HepG2 (cell line): ENCODE results near the gene NUTF2. TPM values are rescaled to one million over a fixed set of nuclear protein-coding genes. Genes with fewer than 3 reads are reported as not detected.

Experiments
- AGO2 ChIP-seq: fragments of 200-400 bp; formaldehyde crosslinking; optimal IDR thresholded peaks from 2 replicates; pipeline ENCODE3; 2017; ENCODE audit warnings: mild to moderate bottlenecking, low read depth, low read length, moderate library complexity
- HDAC1 ChIP-seq: sonication (generic); formaldehyde crosslinking; IDR thresholded peaks from 2 replicates; pipeline ENCODE4 v1.5.1; 2020; ENCODE audit warnings: mild to moderate bottlenecking, missing genetic modification reagents
- ISL2 ChIP-seq: sonication (generic); formaldehyde crosslinking; IDR thresholded peaks from 2 replicates; pipeline ENCODE4 v1.5.0; 2020; ENCODE audit warnings: missing genetic modification reagents
- KLF12 ChIP-seq: sonication (generic); formaldehyde crosslinking; IDR thresholded peaks from 2 replicates; pipeline ENCODE4 v1.4.0; 2020; ENCODE audit warnings: missing genetic modification reagents, borderline replicate concordance
- MXD4 ChIP-seq: IDR thresholded peaks from 2 replicates; pipeline ENCODE4 v1.6.1; 2016; ENCODE audit warnings: mild to moderate bottlenecking, missing biosample characterization, missing genetic modification reagents
- NFYB ChIP-seq: sonication (generic); formaldehyde crosslinking; IDR thresholded peaks from 2 replicates; pipeline ENCODE4 v1.4.0; 2020; ENCODE audit warnings: missing genetic modification reagents
- NR2F1 ChIP-seq, 2 experiments: fragments of 450-650 bp in 1 of 2; formaldehyde crosslinking in 1 of 2; IDR thresholded peaks; 2 replicates each; pipeline versions ENCODE4 v1.5.0 to v1.6.1; 2016 to 2020; ENCODE audit warnings: mild to moderate bottlenecking in 1 of 2, missing compliant biosample characterization in 1 of 2, missing genetic modification reagents in 1 of 2, moderate library complexity in 1 of 2
- PCBP2 ChIP-seq: fragments of 200-400 bp; formaldehyde crosslinking; optimal IDR thresholded peaks from 2 replicates; pipeline ENCODE3; 2018; ENCODE audit warnings: low read length, low read depth; ENCODE audit not compliant: poor library complexity, severe bottlenecking
- PITX1 ChIP-seq: sonication (generic); formaldehyde crosslinking; IDR thresholded peaks from 2 replicates; pipeline ENCODE4 v1.5.1; 2020; ENCODE audit warnings: mild to moderate bottlenecking, missing genetic modification reagents
- RBFOX2 ChIP-seq: fragments of 200-400 bp; formaldehyde crosslinking; IDR thresholded peaks from 2 replicates; pipeline ENCODE4 v1.6.1; 2017; ENCODE audit warnings: low read depth, mild to moderate bottlenecking, low read length
- RXRA ChIP-seq: sonication (generic); formaldehyde crosslinking; IDR thresholded peaks from 2 replicates; pipeline ENCODE4 v1.5.1; 2020; ENCODE audit warnings: missing genetic modification reagents
- SALL2 ChIP-seq: sonication (generic); formaldehyde crosslinking; IDR thresholded peaks from 2 replicates; pipeline ENCODE4 v1.8.1; 2023; ENCODE audit warnings: mild to moderate bottlenecking, missing genetic modification reagents, inconsistent platforms
- SAP130 ChIP-seq: IDR thresholded peaks from 2 replicates; pipeline ENCODE4 v1.6.1; 2016; ENCODE audit warnings: low read depth
- SIN3A ChIP-seq: IDR thresholded peaks from 2 replicates; pipeline ENCODE4 v1.6.1; 2011; ENCODE audit warnings: low read depth, mild to moderate bottlenecking, control low read depth, low read length, borderline replicate concordance
- SP4 ChIP-seq: sonication (generic); formaldehyde crosslinking; IDR thresholded peaks from 2 replicates; pipeline ENCODE4 v1.8.1; 2023; ENCODE audit warnings: mild to moderate bottlenecking, missing genetic modification reagents
- WIZ ChIP-seq: sonication (generic); formaldehyde crosslinking; IDR thresholded peaks from 2 replicates; pipeline ENCODE4 v1.5.1; 2020; ENCODE audit warnings: mild to moderate bottlenecking, missing genetic modification reagents
- ZFY ChIP-seq: sonication (generic); formaldehyde crosslinking; IDR thresholded peaks from 2 replicates; pipeline ENCODE4 v1.4.0; 2020; ENCODE audit warnings: missing genetic modification reagents
- ZNF484 ChIP-seq: sonication (generic); formaldehyde crosslinking; IDR thresholded peaks from 2 replicates; pipeline ENCODE4 v1.5.1; 2020; ENCODE audit warnings: mild to moderate bottlenecking, low read depth, missing genetic modification reagents, borderline replicate concordance
- ZNF558 ChIP-seq: sonication (generic); formaldehyde crosslinking; IDR thresholded peaks from 2 replicates; pipeline ENCODE4 v1.9.0; 2022; ENCODE audit warnings: mild to moderate bottlenecking, missing genetic modification reagents, borderline replicate concordance
- ZNF572 ChIP-seq: sonication (generic); formaldehyde crosslinking; IDR thresholded peaks from 2 replicates; pipeline ENCODE4 v1.5.1; 2020; ENCODE audit warnings: mild to moderate bottlenecking, missing genetic modification reagents
- ZNF619 ChIP-seq: sonication (generic); formaldehyde crosslinking; IDR thresholded peaks from 2 replicates; pipeline ENCODE4 v1.4.0; 2020; ENCODE audit warnings: mild to moderate bottlenecking, missing genetic modification reagents
- ZNF761 ChIP-seq: sonication (generic); formaldehyde crosslinking; conservative IDR thresholded peaks from 2 replicates; pipeline ENCODE4 v1.4.0; 2020; ENCODE audit warnings: mild to moderate bottlenecking, missing genetic modification reagents
- polyA plus RNA-seq, 8 experiments: library from polyadenylated mRNA; depleted of rRNA in 3 of 8; stranded (reverse) in 7 of 8; unstranded in 1 of 8; fragments of >200 nt; fragmentation: Illumina TruSeq in 4 of 8; extraction: Trizol in 4 of 8; gene quantifications; 2 replicates each; pipeline versions ENCODE4 v1.2.1 to v1.2.3, GENCODE V29; 2011 to 2016; ENCODE audit warnings: low read depth in 4 of 8, missing spikeins in 1 of 8, mixed read lengths in 1 of 8; ENCODE audit not compliant: insufficient read depth in 1 of 8
- total RNA-seq, 5 experiments: library from RNA; depleted of rRNA; stranded (reverse); fragments of >200 nt; fragmentation: Illumina TruSeq; extraction: Trizol; gene quantifications; 2 replicates each; pipeline ENCODE4 v1.2.3, GENCODE V29; 2016; ENCODE audit warnings: low read depth in 1 of 5
- TF ChIP-seq, protein P1 (sequence below): sonication (generic); IDR thresholded peaks from 2 replicates; pipeline ENCODE4 v1.6.1; 2016; ENCODE audit warnings: low read depth, borderline replicate concordance
- TF ChIP-seq, protein P2 (sequence below): sonication (generic); formaldehyde crosslinking; IDR thresholded peaks from 2 replicates; pipeline ENCODE4 v1.5.0; 2020; ENCODE audit warnings: mild to moderate bottlenecking, missing genetic modification reagents
- TF ChIP-seq, protein P3 (sequence below): sonication (generic); formaldehyde crosslinking; IDR thresholded peaks from 2 replicates; pipeline ENCODE4 v1.8.0; 2022; ENCODE audit warnings: mild to moderate bottlenecking, missing genetic modification reagents

Gene NUTF2
- total and polyA plus RNA-seq, 2 of the 13 experiments (the other 11 are each of a cell fraction or from before 2014, with no cell fraction given) = 168 to 214 TPM

DNA sequence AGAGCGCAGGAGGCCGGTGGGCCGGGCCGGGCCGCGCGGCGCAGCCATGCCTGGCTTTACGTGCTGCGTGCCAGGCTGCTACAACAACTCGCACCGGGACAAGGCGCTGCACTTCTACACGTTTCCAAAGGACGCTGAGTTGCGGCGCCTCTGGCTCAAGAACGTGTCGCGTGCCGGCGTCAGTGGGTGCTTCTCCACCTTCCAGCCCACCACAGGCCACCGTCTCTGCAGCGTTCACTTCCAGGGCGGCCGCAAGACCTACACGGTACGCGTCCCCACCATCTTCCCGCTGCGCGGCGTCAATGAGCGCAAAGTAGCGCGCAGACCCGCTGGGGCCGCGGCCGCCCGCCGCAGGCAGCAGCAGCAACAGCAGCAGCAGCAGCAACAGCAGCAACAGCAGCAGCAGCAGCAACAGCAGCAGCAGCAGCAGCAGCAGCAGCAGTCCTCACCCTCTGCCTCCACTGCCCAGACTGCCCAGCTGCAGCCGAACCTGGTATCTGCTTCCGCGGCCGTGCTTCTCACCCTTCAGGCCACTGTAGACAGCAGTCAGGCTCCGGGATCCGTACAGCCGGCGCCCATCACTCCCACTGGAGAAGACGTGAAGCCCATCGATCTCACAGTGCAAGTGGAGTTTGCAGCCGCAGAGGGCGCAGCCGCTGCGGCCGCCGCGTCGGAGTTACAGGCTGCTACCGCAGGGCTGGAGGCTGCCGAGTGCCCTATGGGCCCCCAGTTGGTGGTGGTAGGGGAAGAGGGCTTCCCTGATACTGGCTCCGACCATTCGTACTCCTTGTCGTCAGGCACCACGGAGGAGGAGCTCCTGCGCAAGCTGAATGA is 4.0 kb upstream of the NUTF2 start (continued):
- TF ChIP-seq PCBP2 = no peak
- peak; percentile 27; the same call in 1 of the 2 replicates for TF ChIP-seq KLF12 (CRISPR knock-in tag)
- TF ChIP-seq, protein P1, sequence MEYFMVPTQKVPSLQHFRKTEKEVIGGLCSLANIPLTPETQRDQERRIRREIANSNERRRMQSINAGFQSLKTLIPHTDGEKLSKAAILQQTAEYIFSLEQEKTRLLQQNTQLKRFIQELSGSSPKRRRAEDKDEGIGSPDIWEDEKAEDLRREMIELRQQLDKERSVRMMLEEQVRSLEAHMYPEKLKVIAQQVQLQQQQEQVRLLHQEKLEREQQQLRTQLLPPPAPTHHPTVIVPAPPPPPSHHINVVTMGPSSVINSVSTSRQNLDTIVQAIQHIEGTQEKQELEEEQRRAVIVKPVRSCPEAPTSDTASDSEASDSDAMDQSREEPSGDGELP = peak; percentile 18; the same call in 1 of the 2 replicates
- TF ChIP-seq, protein P2, sequence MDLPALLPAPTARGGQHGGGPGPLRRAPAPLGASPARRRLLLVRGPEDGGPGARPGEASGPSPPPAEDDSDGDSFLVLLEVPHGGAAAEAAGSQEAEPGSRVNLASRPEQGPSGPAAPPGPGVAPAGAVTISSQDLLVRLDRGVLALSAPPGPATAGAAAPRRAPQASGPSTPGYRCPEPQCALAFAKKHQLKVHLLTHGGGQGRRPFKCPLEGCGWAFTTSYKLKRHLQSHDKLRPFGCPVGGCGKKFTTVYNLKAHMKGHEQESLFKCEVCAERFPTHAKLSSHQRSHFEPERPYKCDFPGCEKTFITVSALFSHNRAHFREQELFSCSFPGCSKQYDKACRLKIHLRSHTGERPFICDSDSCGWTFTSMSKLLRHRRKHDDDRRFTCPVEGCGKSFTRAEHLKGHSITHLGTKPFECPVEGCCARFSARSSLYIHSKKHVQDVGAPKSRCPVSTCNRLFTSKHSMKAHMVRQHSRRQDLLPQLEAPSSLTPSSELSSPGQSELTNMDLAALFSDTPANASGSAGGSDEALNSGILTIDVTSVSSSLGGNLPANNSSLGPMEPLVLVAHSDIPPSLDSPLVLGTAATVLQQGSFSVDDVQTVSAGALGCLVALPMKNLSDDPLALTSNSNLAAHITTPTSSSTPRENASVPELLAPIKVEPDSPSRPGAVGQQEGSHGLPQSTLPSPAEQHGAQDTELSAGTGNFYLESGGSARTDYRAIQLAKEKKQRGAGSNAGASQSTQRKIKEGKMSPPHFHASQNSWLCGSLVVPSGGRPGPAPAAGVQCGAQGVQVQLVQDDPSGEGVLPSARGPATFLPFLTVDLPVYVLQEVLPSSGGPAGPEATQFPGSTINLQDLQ (CRISPR knock-in tag) = 0 out of 2 replicates have a peak, but pooled peaks have one; percentile 31
- TF ChIP-seq, protein P3, sequence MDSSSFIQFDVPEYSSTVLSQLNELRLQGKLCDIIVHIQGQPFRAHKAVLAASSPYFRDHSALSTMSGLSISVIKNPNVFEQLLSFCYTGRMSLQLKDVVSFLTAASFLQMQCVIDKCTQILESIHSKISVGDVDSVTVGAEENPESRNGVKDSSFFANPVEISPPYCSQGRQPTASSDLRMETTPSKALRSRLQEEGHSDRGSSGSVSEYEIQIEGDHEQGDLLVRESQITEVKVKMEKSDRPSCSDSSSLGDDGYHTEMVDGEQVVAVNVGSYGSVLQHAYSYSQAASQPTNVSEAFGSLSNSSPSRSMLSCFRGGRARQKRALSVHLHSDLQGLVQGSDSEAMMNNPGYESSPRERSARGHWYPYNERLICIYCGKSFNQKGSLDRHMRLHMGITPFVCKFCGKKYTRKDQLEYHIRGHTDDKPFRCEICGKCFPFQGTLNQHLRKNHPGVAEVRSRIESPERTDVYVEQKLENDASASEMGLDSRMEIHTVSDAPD (CRISPR knock-in tag) = no peak
- no peak; the same call in 1 of the 2 replicates for TF ChIP-seq ZNF484 (CRISPR knock-in tag)
- TF ChIP-seq SP4 (CRISPR knock-in tag) = 0 out of 2 replicates have a peak, but pooled peaks have one; percentile 5
- TF ChIP-seq MXD4 (CRISPR knock-in tag) = 0 out of 2 replicates have a peak, but pooled peaks have one; percentile 61
- peak; percentile 70; the same call in 1 of the 2 replicates for TF ChIP-seq HDAC1 (CRISPR knock-in tag)
- peak; percentile 65 for TF ChIP-seq SAP130
- peak; percentile 17; the same call in 1 of the 2 replicates for TF ChIP-seq ISL2 (CRISPR knock-in tag)
- peak; percentile 68; the same call in 1 of the 2 replicates for TF ChIP-seq RXRA (CRISPR knock-in tag)
- TF ChIP-seq NFYB (CRISPR knock-in tag) = no peak
- TF ChIP-seq NR2F1 (CRISPR knock-in tag; IDR thresholded peaks at IDR 0.05) = 0 out of 4 replicates have a peak, but pooled peaks of 1 of the 2 experiments have one; percentile 15
- TF ChIP-seq SIN3A = peak; percentile 13; the same call in 1 of the 2 replicates
- TF ChIP-seq WIZ (CRISPR knock-in tag) = no peak
- peak; percentile 64; the same call in 1 of the 2 replicates for TF ChIP-seq ZNF619 (CRISPR knock-in tag)
- 0 out of 2 replicates have a peak, but pooled peaks have one; percentile 57 for TF ChIP-seq SALL2 (CRISPR knock-in tag)
- TF ChIP-seq RBFOX2 = peak; percentile 66
- peak; percentile 68; the same call in 1 of the 2 replicates for TF ChIP-seq ZNF761 (CRISPR knock-in tag)
- TF ChIP-seq ZNF558 = 0 out of 2 replicates have a peak, but pooled peaks have one; percentile 49
- peak; percentile 66; the same call in 1 of the 2 replicates for TF ChIP-seq PITX1 (CRISPR knock-in tag)
- TF ChIP-seq ZFY (CRISPR knock-in tag) = peak; percentile 87
- 0 out of 2 replicates have a peak, but pooled peaks have one; percentile 53 for TF ChIP-seq ZNF572 (CRISPR knock-in tag)
- peak; percentile 79 for TF ChIP-seq AGO2
